Measurements from ENCODE around the gene SLC25A22. TPM values are rescaled to one million over a fixed set of nuclear protein-coding genes. Genes with fewer than 3 reads are reported as not detected.

The SLC25A22 gene
- total and polyA plus RNA-seq, 4 donors = 10.6 to 38.2 (median 27.5) TPM

GRCh38 chr11:747158-748006 is 50.7 kb downstream of the SLC25A22 start, which contains the start of gene TALDO1:
TALDO1 (plus strand) TSS chr11:747464; CDS start chr11:747482, 18 bp downstream.
- ATAC-seq (ENCODE audit: insufficient read depth, low FRiP score) = peak; percentile 99
- Histone ChIP-seq H3K36me3 (ENCODE audit: control insufficient read depth in 4 of 4, insufficient read depth in 4 of 4, low read length in 4 of 4) (peaks cover 0 to 2% (median 0%) of the 10 kb centered on the region in 4 donors), H3K27ac (ENCODE audit: low read depth in 1 of 2, low read length in 1 of 2) (peak within 1 kb of the TSS; percentile 93 to 96), H3K27me3 (ENCODE audit: control insufficient read depth in 3 of 3, insufficient read depth in 3 of 3, low read length in 2 of 3) (no peaks in the 10 kb centered on the region), H3K9me3 (ENCODE audit: control insufficient read depth in 4 of 4, insufficient read depth in 3 of 4, low read length in 3 of 4) (no peaks in the 10 kb centered on the region), H3K4me3 (peak within 1 kb of the TSS; percentile 99), H3K9ac (ENCODE audit: insufficient read depth in 1 of 2, low read length in 2 of 2) (peak within 1 kb of the TSS; percentile 30 to 37), H3K4me1 (ENCODE audit: control insufficient read depth in 5 of 5, insufficient read depth in 5 of 5, low read length in 5 of 5) (peaks cover 0 to 17% (median 6%) of the 10 kb centered on the region in 5 donors)
- peak; percentile 90 to 93 (median 92) for DNase-seq
- TF ChIP-seq CTCF (IDR thresholded peaks at IDR 0.05; ENCODE audit: control extremely low read depth, extremely low read depth) = peak; percentile 21
- 1% methylated on average over 96 to 112 of the region's 112 CpGs for WGBS, 2 donors

GRCh38 chr11:746289-747157 is 51.6 kb downstream of the SLC25A22 start:
- Histone ChIP-seq H3K27me3 (ENCODE audit: control insufficient read depth in 3 of 3, insufficient read depth in 3 of 3, low read length in 2 of 3) (no peaks in the 10 kb centered on the region), H3K9ac (ENCODE audit: insufficient read depth in 1 of 2, low read length in 2 of 2) (no peak overlapping the region), H3K36me3 (ENCODE audit: control insufficient read depth in 4 of 4, insufficient read depth in 4 of 4, low read length in 4 of 4) (no peaks in the 10 kb centered on the region), H3K4me1 (ENCODE audit: control insufficient read depth in 5 of 5, insufficient read depth in 5 of 5, low read length in 5 of 5) (peaks cover 0 to 17% (median 6%) of the 10 kb centered on the region in 5 donors), H3K27ac (ENCODE audit: low read depth in 1 of 2, low read length in 1 of 2) (peak overlapping the region; percentile 93 to 96), H3K4me3 (peak overlapping the region; percentile 99), H3K9me3 (ENCODE audit: control insufficient read depth in 4 of 4, insufficient read depth in 3 of 4, low read length in 3 of 4) (no peaks in the 10 kb centered on the region)
- ATAC-seq (ENCODE audit: insufficient read depth, low FRiP score) (peak; percentile 8), DNase-seq (peak in 1 of 3 donors; percentile 31)
- 22 to 25% methylated on average over 45 to 46 of the region's 46 CpGs for WGBS, 2 donors
- no peak for TF ChIP-seq CTCF (IDR thresholded peaks at IDR 0.05; ENCODE audit: control extremely low read depth, extremely low read depth)

GRCh38 chr11:745428-745827 is 52.7 kb downstream of the SLC25A22 start:
- no peak overlapping the region for H3K4me3 ChIP-seq
- TF ChIP-seq CTCF (IDR thresholded peaks at IDR 0.05; ENCODE audit: control extremely low read depth, extremely low read depth) = no peak
- no peaks in the 10 kb centered on the region for H3K36me3 ChIP-seq (ENCODE audit: control insufficient read depth in 4 of 4, insufficient read depth in 4 of 4, low read length in 4 of 4)
- 7 to 35% methylated on average over 1 of the region's 1 CpG for WGBS, 2 donors
- H3K27ac ChIP-seq (ENCODE audit: low read depth in 1 of 2, low read length in 1 of 2) = no peak overlapping the region
- H3K9me3 ChIP-seq (ENCODE audit: control insufficient read depth in 4 of 4, insufficient read depth in 3 of 4, low read length in 3 of 4) = no peaks in the 10 kb centered on the region
- H3K9ac ChIP-seq (ENCODE audit: insufficient read depth in 1 of 2, low read length in 2 of 2) = no peak overlapping the region
- ATAC-seq (ENCODE audit: insufficient read depth, low FRiP score) (no peak), DNase-seq (no peak)
- peaks cover 0 to 17% (median 6%) of the 10 kb centered on the region in 5 donors for H3K4me1 ChIP-seq (ENCODE audit: control insufficient read depth in 5 of 5, insufficient read depth in 5 of 5, low read length in 5 of 5)
- no peaks in the 10 kb centered on the region for H3K27me3 ChIP-seq (ENCODE audit: control insufficient read depth in 3 of 3, insufficient read depth in 3 of 3, low read length in 2 of 3)

Measured in lung (tissue), 12 donors.